Liver (tissue), 10 donors: ENCODE measurements around the gene ZNF282. TPM values are rescaled to one million over a fixed set of nuclear protein-coding genes. Genes with fewer than 3 reads are reported as not detected.
"Not testable (repeated sequence)": the region's sequence is repeated elsewhere in the genome, so short reads cannot be mapped to it uniquely, and the experiment has no call there.

Experiments
- DNase-seq: peaks from one replicate; pipeline ENCODE4 v3.0.0-alpha.2; 2017; ENCODE audit warnings: low spot score
- H3K27ac ChIP-seq, 2 donors: one replicate each; pipeline ENCODE4 v1.7.0; 2013; ENCODE audit warnings: inconsistent platforms in 2 of 2, low read length in 2 of 2, control low read depth in 1 of 2, low read depth in 1 of 2, mild to moderate bottlenecking in 1 of 2
- H3K27me3 ChIP-seq, 4 donors: one replicate each; pipeline versions ENCODE4 v1.6.1 to v1.7.0; 2013; ENCODE audit warnings: low read length in 3 of 4, inconsistent platforms in 1 of 4, mild to moderate bottlenecking in 1 of 4, moderate library complexity in 1 of 4; ENCODE audit not compliant: control insufficient read depth in 4 of 4, insufficient read depth in 4 of 4
- H3K36me3 ChIP-seq, 4 donors: one replicate each; pipeline versions ENCODE4 v1.6.1 to v1.7.0; 2013; ENCODE audit warnings: low read length in 3 of 4, mild to moderate bottlenecking in 3 of 4, low read depth in 1 of 4, moderate library complexity in 1 of 4; ENCODE audit not compliant: control insufficient read depth in 4 of 4, insufficient read depth in 3 of 4
- H3K4me1 ChIP-seq, 4 donors: one replicate each; pipeline versions ENCODE4 v1.6.1 to v1.7.0; 2013; ENCODE audit warnings: low read length in 3 of 4, mild to moderate bottlenecking in 3 of 4, moderate library complexity in 1 of 4; ENCODE audit not compliant: control insufficient read depth in 4 of 4, insufficient read depth in 4 of 4
- H3K4me3 ChIP-seq, 3 donors: one replicate each; pipeline versions ENCODE4 v1.6.1 to v1.7.0; 2013; ENCODE audit warnings: low read length in 3 of 3, control low read depth in 1 of 3, low read depth in 1 of 3, mild to moderate bottlenecking in 1 of 3
- H3K9ac ChIP-seq, 2 donors: one replicate each; pipeline ENCODE4 v1.7.0; 2013; ENCODE audit warnings: low read length in 2 of 2, mild to moderate bottlenecking in 2 of 2, moderate library complexity in 2 of 2, control low read depth in 1 of 2, low read depth in 1 of 2
- H3K9me3 ChIP-seq, 4 donors: one replicate each; pipeline versions ENCODE4 v1.6.1 to v1.7.0; 2013; ENCODE audit warnings: low read length in 3 of 4; ENCODE audit not compliant: control insufficient read depth in 4 of 4
- EGR1 ChIP-seq, 2 donors: IDR thresholded peaks; 2 replicates each; pipeline ENCODE4 v1.6.1; 2016 to 2018; ENCODE audit warnings: antibody characterized with exemption in 2 of 2, low read depth in 2 of 2
- FOXA1 ChIP-seq: IDR thresholded peaks from 2 replicates; pipeline ENCODE4 v1.6.1; 2016; ENCODE audit warnings: antibody characterized with exemption
- HNF4A ChIP-seq, 2 donors: conservative IDR thresholded peaks; 2 replicates each; pipeline ENCODE4 v1.6.1; 2016; ENCODE audit warnings: antibody characterized with exemption in 2 of 2, mild to moderate bottlenecking in 2 of 2
- HNF4G ChIP-seq: IDR thresholded peaks from 2 replicates; pipeline ENCODE4 v1.6.1; 2016; ENCODE audit warnings: antibody characterized with exemption
- JUND ChIP-seq, 2 donors: IDR thresholded peaks; 2 replicates each; pipeline ENCODE4 v1.6.1; 2016; ENCODE audit warnings: antibody characterized with exemption in 2 of 2
- RAD21 ChIP-seq, 2 donors: IDR thresholded peaks; 2 replicates each; pipeline ENCODE4 v1.6.1; 2016; ENCODE audit warnings: antibody characterized with exemption in 2 of 2, mild to moderate bottlenecking in 2 of 2
- SP1 ChIP-seq: IDR thresholded peaks from 2 replicates; pipeline ENCODE4 v1.6.1; 2018; ENCODE audit warnings: antibody characterized with exemption, mild to moderate bottlenecking
- TAF1 ChIP-seq: conservative IDR thresholded peaks from 2 replicates; pipeline ENCODE4 v1.6.1; 2016; ENCODE audit warnings: antibody characterized with exemption, mild to moderate bottlenecking
- YY1 ChIP-seq: IDR thresholded peaks from 2 replicates; pipeline ENCODE4 v1.6.1; 2016; ENCODE audit warnings: antibody characterized with exemption, mild to moderate bottlenecking
- WGBS: extraction: QIAGEN DNeasy Blood & Tissue Kit; methylation state at CpG from one replicate; pipeline ENCODE4 v1.1.7; 2013; 5-methylcytosine and 5-hydroxymethylcytosine counted together
- polyA plus RNA-seq, 2 donors: library from polyadenylated mRNA; stranded (reverse) in 1 of 2; unstranded in 1 of 2; fragments of 200-250 nt in 1 of 2; fragments of >200 nt in 1 of 2; fragmentation: Nextera tagmentation in 1 of 2; extraction: Ambion mirVana in 1 of 2; gene quantifications; one replicate each; pipeline versions ENCODE4 v1.2.1 to v1.2.3, GENCODE V29; 2013 to 2015
- small RNA-seq: library from RNA; depleted of rRNA; stranded (forward); fragments of <200 nt; gene quantifications from one replicate; pipeline ENCODE3, GENCODE V24; 2014
- total RNA-seq, 2 donors: library from RNA; depleted of rRNA; stranded (reverse); fragments of >200 nt; gene quantifications; one replicate each; pipeline ENCODE4 v1.2.3, GENCODE V29; 2014
- TF ChIP-seq, protein P1 (sequence below): fragments of 150-350 bp; IDR thresholded peaks from 2 replicates; pipeline ENCODE4 v1.5.1; 2017; ENCODE audit warnings: improper control_type of control experiment, low read depth, low read length; ENCODE audit not compliant: missing input control
- TF ChIP-seq, protein P2 (sequence below): IDR thresholded peaks from 2 replicates; pipeline ENCODE4 v1.6.1; 2016; ENCODE audit warnings: antibody characterized with exemption
- TF ChIP-seq, protein P3 (sequence below): IDR thresholded peaks from 2 replicates; pipeline ENCODE4 v1.6.1; 2016; ENCODE audit warnings: antibody characterized with exemption
- TF ChIP-seq, protein P4 (sequence below): IDR thresholded peaks from 2 replicates; pipeline ENCODE4 v1.6.1; 2016; ENCODE audit warnings: antibody characterized with exemption
- donor health status: healthy.
- donor health status: healthy.
- donor health status: healthy.
- donor health status: healthy.
- donor health status: healthy.

The ZNF282 gene
- total and polyA plus RNA-seq, 4 donors: 2.0 to 78.6 (median 13.1) TPM

DNA sequence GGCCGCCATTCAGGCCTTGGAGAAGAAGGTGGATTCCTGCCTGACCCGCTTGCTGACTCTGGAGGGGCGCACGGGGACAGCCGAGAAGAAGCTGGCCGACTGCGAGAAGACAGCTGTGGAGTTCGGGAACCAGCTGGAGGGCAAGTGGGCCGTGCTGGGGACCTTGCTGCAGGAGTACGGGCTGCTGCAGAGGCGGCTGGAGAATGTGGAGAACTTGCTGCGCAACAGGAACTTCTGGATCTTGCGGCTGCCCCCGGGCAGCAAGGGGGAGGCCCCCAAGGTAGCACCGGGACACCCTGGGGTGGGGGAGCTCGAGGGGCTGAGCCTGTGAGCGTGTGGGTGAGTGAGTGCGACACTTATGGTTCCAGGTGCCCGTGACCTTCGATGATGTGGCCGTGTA lies 71.1 kb downstream of the ZNF282 start:
- Histone ChIP-seq H3K9me3 (no peaks in the 10 kb centered on the region), H3K27me3 (no peaks in the 10 kb centered on the region), H3K4me3 (no peak overlapping the region), H3K36me3 (peaks cover 8 to 18% (median 13%) of the 10 kb centered on the region in 4 donors), H3K9ac (no peak overlapping the region), H3K4me1 (peaks cover 0 to 9% (median 7%) of the 10 kb centered on the region in 4 donors), H3K27ac (no peak overlapping the region)
- TF ChIP-seq, protein P1, sequence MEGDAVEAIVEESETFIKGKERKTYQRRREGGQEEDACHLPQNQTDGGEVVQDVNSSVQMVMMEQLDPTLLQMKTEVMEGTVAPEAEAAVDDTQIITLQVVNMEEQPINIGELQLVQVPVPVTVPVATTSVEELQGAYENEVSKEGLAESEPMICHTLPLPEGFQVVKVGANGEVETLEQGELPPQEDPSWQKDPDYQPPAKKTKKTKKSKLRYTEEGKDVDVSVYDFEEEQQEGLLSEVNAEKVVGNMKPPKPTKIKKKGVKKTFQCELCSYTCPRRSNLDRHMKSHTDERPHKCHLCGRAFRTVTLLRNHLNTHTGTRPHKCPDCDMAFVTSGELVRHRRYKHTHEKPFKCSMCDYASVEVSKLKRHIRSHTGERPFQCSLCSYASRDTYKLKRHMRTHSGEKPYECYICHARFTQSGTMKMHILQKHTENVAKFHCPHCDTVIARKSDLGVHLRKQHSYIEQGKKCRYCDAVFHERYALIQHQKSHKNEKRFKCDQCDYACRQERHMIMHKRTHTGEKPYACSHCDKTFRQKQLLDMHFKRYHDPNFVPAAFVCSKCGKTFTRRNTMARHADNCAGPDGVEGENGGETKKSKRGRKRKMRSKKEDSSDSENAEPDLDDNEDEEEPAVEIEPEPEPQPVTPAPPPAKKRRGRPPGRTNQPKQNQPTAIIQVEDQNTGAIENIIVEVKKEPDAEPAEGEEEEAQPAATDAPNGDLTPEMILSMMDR: no peak
- TF ChIP-seq, protein P2, sequence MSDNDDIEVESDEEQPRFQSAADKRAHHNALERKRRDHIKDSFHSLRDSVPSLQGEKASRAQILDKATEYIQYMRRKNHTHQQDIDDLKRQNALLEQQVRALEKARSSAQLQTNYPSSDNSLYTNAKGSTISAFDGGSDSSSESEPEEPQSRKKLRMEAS: no peak
- TF ChIP-seq EGR1 (IDR thresholded peaks at IDR 0.05; ENCODE audit: low read depth in 2 of 2): no peak
- TF ChIP-seq, protein P3, sequence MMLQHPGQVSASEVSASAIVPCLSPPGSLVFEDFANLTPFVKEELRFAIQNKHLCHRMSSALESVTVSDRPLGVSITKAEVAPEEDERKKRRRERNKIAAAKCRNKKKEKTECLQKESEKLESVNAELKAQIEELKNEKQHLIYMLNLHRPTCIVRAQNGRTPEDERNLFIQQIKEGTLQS: no peak
- no peak for TF ChIP-seq HNF4A (conservative IDR thresholded peaks at IDR 0.05)
- TF ChIP-seq TAF1: no peak
- WGBS: 94% methylated on average over 21 of the region's 21 CpGs
- DNase-seq: no peak

DNA sequence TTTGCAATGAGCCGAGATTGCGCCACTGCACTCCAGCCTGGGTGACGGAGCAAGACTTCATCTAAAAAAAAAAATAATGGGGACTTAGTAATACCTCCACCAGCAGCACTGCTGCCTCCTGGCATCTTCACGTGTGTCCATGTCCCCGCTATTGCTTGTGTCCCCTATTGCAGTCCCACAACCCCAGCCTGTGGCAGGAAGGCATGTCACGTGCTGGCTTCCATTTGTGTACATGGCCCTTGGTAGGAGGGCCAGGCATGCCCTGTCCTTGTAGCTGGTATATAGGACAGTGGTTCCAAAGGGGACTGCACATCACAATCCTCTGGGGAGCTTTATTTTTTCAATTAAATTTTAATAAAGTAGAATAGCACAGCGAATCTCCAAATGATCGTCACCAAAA lies 72.4 kb downstream of the ZNF282 start:
- H3K9me3 ChIP-seq: no peaks in the 10 kb centered on the region
- WGBS: 96% methylated on average over 8 of the region's 8 CpGs
- H3K36me3 ChIP-seq: peaks cover 10 to 18% (median 13%) of the 10 kb centered on the region in 4 donors
- no peaks in the 10 kb centered on the region for H3K27me3 ChIP-seq
- DNase-seq: no peak
- H3K9ac ChIP-seq: no peak overlapping the region
- H3K4me3 ChIP-seq: no peak overlapping the region
- peaks cover 0 to under 1% (median 0%) of the 10 kb centered on the region in 4 donors for H3K4me1 ChIP-seq
- TF ChIP-seq, protein P2: no peak
- TF ChIP-seq SP1: no peak
- no peak for TF ChIP-seq RAD21 (IDR thresholded peaks at IDR 0.05)
- no peak for TF ChIP-seq FOXA1
- TF ChIP-seq, protein P4, sequence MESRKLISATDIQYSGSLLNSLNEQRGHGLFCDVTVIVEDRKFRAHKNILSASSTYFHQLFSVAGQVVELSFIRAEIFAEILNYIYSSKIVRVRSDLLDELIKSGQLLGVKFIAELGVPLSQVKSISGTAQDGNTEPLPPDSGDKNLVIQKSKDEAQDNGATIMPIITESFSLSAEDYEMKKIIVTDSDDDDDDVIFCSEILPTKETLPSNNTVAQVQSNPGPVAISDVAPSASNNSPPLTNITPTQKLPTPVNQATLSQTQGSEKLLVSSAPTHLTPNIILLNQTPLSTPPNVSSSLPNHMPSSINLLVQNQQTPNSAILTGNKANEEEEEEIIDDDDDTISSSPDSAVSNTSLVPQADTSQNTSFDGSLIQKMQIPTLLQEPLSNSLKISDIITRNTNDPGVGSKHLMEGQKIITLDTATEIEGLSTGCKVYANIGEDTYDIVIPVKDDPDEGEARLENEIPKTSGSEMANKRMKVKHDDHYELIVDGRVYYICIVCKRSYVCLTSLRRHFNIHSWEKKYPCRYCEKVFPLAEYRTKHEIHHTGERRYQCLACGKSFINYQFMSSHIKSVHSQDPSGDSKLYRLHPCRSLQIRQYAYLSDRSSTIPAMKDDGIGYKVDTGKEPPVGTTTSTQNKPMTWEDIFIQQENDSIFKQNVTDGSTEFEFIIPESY: no peak
- TF ChIP-seq YY1: no peak
- no peak for TF ChIP-seq JUND (IDR thresholded peaks at IDR 0.05)
- TF ChIP-seq HNF4G: no peak
- no peak overlapping the region for H3K27ac ChIP-seq

DNA sequence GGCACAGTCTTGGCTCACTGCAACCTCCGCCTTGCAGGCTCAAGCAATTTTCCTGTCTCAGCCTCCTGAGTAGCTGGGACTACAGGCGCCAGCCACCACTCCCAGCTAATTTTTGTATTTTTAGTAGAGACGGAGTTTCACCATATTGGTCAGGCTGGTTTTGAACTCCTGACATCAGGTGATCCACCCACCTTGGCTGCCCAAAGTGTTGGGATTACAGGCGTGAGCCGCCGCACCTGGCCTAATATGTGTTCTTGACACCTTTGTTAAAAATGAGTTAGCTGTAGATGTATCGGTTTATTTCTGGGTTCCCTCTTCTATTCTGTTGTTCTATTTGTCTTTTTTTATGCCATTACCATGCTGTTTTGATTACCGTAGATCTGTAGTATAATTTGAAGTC lies 79.1 kb downstream of the ZNF282 start:
- peaks cover 3 to 14% (median 6%) of the 10 kb centered on the region in 4 donors for H3K36me3 ChIP-seq
- H3K4me3 ChIP-seq, H3K9me3 ChIP-seq, DNase-seq, H3K9ac ChIP-seq, H3K4me1 ChIP-seq, H3K27ac ChIP-seq, H3K27me3 ChIP-seq: not testable (repeated sequence)
- WGBS: over 99% methylated on average over 8 of the region's 8 CpGs

Small RNA genes within 50 kb of the gene (small RNA-seq; reads per million reads assigned to genes)
- gene AC004890.1: not detected

Other genes with a start within 250 kb of the ZNF282 start
- gene PDIA4, start 167.0 kb upstream of the ZNF282 start, total RNA-seq: 100 to 1,000 TPM; 201 to 502 TPM
- gene PDIA4, start 167.0 kb upstream of the ZNF282 start, polyA plus RNA-seq: 100 to 1,000 TPM; 133 to 265 TPM
- gene ZNF786, start 104.8 kb upstream of the ZNF282 start, total RNA-seq: 1 to 10 TPM; 2.3 to 5.9 TPM
- 1 to 10 TPM; 1.0 to 2.3 TPM for gene ZNF786, start 104.8 kb upstream of the ZNF282 start, polyA plus RNA-seq
- gene ZNF425, start 69.2 kb upstream of the ZNF282 start, total RNA-seq: under 1 TPM; 0.84 to 0.98 TPM
- under 1 TPM; 0.25 to 0.32 TPM for gene ZNF425, start 69.2 kb upstream of the ZNF282 start, polyA plus RNA-seq
- gene ZNF398, start 48.1 kb upstream of the ZNF282 start, total RNA-seq: 1 to 10 TPM; 6.3 to 7.8 TPM
- 1 to 10 TPM; 1.5 to 2.6 TPM for gene ZNF398, start 48.1 kb upstream of the ZNF282 start, polyA plus RNA-seq
- gene ZNF212, start 44.1 kb downstream of the ZNF282 start, total RNA-seq: 1 to 10 TPM; 3.5 to 4.9 TPM
- gene ZNF212, start 44.1 kb downstream of the ZNF282 start, polyA plus RNA-seq: 1 to 10 TPM; 3.4 to 3.9 TPM
- 1 to 10 TPM; 2.0 to 4.3 TPM for gene ZNF783, start 66.7 kb downstream of the ZNF282 start, total RNA-seq
- 1 to 10 TPM; 1.5 to 1.7 TPM for gene ZNF783, start 66.7 kb downstream of the ZNF282 start, polyA plus RNA-seq